Measurements from ENCODE around the gene SERAC1.

The SERAC1 gene

DNA sequence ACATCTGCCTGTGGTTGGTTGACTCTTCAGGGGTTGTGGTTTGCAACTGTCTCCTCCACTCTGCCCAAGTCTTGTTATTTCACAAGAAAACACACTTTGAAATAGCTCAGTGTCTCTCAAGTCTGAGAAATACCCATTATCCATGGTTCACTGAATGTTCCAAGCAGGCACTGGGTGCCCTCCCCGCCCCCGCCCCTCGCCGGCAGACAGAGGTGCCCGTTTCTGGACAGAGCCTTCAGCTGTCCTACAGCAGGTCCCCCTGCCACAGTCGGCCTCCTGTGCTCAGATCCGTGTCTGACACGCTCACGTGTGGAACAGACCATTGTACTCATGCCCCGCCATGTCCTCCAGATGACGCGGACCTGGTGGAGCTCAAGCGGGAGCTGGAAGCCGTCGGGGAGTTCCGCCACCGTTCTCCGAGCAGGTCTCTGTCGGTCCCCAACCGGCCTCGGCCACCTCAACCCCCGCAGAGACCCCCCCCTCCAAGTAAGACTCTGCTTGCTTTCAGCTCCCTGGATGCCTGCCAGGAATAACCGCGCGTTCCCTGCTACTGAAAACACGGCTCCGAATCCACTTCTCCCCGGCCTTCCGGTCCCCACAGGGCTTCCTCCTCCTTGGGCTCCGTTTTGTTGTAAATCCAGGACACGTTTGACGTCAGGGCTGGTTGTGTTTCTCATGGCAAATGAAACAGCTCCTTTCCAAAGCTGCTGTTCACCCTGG is 81.4 kb downstream of the SERAC1 start:
- Histone ChIP-seq H3K9ac (ENCODE audit: low read depth, low read length) (no peak overlapping the region), H3K9me3 (replicated peaks; ENCODE audit: low read length) (no peaks in the 10 kb centered on the region), H3K27me3 (ENCODE audit: control insufficient read depth, insufficient read depth, low read length) (no peaks in the 10 kb centered on the region), H3K4me2 (ENCODE audit: low read length) (no peak overlapping the region), H3K4me3 (ENCODE audit: low read length) (no peak overlapping the region), H3K4me1 (ENCODE audit: control insufficient read depth, insufficient read depth, low read length) (no peaks in the 10 kb centered on the region), H3K36me3 (ENCODE audit: insufficient read depth, low read length) (peaks cover 85% of the 10 kb centered on the region)

DNA sequence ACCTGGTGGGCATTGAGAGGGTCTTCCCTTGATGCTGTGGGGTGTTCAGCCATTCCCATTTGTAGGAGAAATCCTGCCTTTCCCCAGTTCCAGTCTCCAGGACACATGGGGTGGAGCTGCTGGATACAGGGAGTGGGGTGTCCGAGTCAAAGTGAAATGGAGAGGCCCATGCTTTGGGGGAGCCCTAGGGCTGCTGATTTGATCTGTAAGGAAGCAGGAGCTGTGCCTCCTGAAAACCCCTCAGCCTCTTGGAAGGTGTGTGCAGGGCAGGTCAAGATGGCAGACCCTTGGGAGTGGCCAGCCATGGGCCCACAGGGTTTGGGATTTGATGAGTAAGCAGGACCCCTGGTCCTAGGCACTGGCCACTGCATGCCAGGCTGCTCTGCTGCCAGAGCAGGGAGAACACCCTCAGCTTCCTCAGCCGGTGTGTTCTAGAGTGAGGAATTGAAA is 82.0 kb downstream of the SERAC1 start:
- H3K4me3 ChIP-seq (ENCODE audit: low read length) = no peak overlapping the region
- H3K9ac ChIP-seq (ENCODE audit: low read depth, low read length) = no peak overlapping the region
- no peaks in the 10 kb centered on the region for H3K9me3 ChIP-seq (replicated peaks; ENCODE audit: low read length)
- peaks cover 89% of the 10 kb centered on the region for H3K36me3 ChIP-seq (ENCODE audit: insufficient read depth, low read length)
- H3K27me3 ChIP-seq (ENCODE audit: control insufficient read depth, insufficient read depth, low read length) = no peaks in the 10 kb centered on the region
- H3K4me2 ChIP-seq (ENCODE audit: low read length) = no peak overlapping the region
- H3K4me1 ChIP-seq (ENCODE audit: control insufficient read depth, insufficient read depth, low read length) = no peaks in the 10 kb centered on the region

DNA sequence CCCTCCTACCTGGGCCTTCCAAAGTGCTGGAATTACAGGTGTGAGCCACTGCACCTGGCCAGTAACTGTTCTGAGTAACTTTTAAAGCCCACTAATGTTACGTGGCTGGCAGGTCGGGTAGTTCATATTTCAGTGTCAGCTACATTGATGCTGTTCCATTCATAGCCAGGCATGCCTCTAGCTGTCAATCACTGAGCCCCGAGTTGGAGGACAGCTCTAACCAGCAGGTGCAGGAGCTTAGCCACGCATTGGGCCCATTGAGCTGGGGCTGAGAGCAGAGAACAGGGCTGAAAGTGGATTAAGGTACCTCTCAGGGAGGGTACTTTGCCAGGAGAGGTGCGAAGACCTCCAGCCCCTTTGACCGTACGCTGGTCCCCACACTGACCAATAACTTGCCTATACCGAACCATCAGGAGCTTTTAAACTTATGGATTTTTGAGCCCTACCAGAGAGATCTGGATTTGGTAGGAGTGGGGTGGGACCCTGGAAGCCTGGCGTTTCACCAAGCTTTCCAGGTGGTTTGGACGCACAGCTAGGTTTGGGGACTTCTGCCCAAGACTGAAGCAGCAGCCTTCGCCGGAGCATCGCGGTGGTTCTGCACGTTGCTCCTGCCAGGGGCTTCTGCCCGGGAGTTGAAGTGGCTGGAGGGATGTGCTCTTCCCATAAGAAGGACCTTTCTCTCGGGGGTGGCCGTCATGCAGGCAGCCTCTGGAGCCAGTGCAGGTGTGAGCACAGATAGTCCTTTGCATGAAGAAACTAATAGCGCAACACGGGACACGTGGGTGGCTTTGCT is 82.6 kb downstream of the SERAC1 start:
- no peak overlapping the region for H3K4me3 ChIP-seq (ENCODE audit: low read length)
- H3K4me1 ChIP-seq (ENCODE audit: control insufficient read depth, insufficient read depth, low read length) = no peaks in the 10 kb centered on the region
- no peak overlapping the region for H3K9ac ChIP-seq (ENCODE audit: low read depth, low read length)
- H3K27me3 ChIP-seq (ENCODE audit: control insufficient read depth, insufficient read depth, low read length) = no peaks in the 10 kb centered on the region
- H3K9me3 ChIP-seq (replicated peaks; ENCODE audit: low read length) = no peaks in the 10 kb centered on the region
- H3K4me2 ChIP-seq (ENCODE audit: low read length) = no peak overlapping the region
- peaks cover 89% of the 10 kb centered on the region for H3K36me3 ChIP-seq (ENCODE audit: insufficient read depth, low read length)

DNA sequence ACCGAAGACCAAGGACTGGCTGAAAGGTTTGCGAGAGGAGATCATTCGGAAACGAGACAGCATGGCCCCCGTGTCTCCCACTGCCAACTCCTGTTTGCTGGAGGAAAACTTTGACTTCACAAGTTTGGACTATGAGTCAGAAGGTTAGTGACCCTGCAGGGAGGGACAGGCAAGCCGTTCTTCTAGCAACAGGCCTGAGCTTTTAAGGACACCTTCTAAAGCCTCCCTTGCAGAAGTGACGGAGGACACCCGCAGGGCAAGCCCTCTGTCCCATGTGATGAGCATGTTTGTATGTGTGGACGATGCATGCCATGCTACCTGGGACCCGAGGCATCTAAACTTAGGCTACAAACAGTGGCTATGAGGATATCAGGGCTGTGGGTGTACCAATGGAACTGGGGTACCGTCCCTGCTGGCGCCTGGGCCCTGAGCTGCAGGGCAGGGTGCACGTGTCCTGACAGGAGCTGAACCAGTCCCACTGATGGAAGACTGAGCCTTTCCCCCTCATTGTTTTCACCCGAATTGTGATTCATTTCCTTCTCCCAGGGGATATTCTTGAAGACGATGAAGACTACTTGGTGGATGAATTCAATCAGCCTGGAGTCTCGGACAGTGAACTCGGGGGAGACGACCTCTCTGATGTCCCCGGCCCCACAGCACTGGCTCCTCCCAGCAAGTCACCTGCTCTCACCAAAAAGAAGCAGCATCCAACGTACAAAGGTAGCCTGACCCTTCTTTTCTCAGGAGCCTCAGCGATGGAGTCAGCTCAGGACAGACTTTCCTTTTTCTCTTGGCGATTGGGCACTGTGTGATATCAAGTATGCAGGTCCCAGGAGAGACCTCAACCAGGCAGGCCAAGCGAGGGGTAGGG is 84.4 kb downstream of the SERAC1 start:
- H3K9me3 ChIP-seq (replicated peaks; ENCODE audit: low read length) = no peaks in the 10 kb centered on the region
- H3K27me3 ChIP-seq (ENCODE audit: control insufficient read depth, insufficient read depth, low read length) = no peaks in the 10 kb centered on the region
- peaks cover 83% of the 10 kb centered on the region for H3K36me3 ChIP-seq (ENCODE audit: insufficient read depth, low read length)
- no peak overlapping the region for H3K4me3 ChIP-seq (ENCODE audit: low read length)
- no peak overlapping the region for H3K4me2 ChIP-seq (ENCODE audit: low read length)
- H3K9ac ChIP-seq (ENCODE audit: low read depth, low read length) = no peak overlapping the region
- no peaks in the 10 kb centered on the region for H3K4me1 ChIP-seq (ENCODE audit: control insufficient read depth, insufficient read depth, low read length)

DNA sequence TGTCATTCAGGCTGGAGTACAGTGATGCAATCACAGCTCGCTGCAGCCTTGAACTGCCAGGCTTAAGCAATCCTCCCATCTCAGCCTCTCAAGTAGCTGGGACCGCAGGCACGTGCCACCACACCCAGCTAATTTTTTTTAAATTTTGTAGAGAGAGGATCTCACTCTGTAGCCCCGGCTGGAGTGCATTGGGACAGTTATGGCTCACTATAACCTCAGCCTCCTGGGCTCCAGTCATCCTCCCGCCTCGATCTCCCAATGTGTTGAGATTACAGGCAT is 86.5 kb downstream of the SERAC1 start:
- Histone ChIP-seq H3K4me2 (ENCODE audit: low read length) (no peak overlapping the region), H3K9ac (ENCODE audit: low read depth, low read length) (no peak overlapping the region), H3K4me1 (ENCODE audit: control insufficient read depth, insufficient read depth, low read length) (no peaks in the 10 kb centered on the region), H3K36me3 (ENCODE audit: insufficient read depth, low read length) (peaks cover 83% of the 10 kb centered on the region), H3K9me3 (replicated peaks; ENCODE audit: low read length) (no peaks in the 10 kb centered on the region), H3K27me3 (ENCODE audit: control insufficient read depth, insufficient read depth, low read length) (no peaks in the 10 kb centered on the region), H3K4me3 (ENCODE audit: low read length) (no peak overlapping the region)

DNA sequence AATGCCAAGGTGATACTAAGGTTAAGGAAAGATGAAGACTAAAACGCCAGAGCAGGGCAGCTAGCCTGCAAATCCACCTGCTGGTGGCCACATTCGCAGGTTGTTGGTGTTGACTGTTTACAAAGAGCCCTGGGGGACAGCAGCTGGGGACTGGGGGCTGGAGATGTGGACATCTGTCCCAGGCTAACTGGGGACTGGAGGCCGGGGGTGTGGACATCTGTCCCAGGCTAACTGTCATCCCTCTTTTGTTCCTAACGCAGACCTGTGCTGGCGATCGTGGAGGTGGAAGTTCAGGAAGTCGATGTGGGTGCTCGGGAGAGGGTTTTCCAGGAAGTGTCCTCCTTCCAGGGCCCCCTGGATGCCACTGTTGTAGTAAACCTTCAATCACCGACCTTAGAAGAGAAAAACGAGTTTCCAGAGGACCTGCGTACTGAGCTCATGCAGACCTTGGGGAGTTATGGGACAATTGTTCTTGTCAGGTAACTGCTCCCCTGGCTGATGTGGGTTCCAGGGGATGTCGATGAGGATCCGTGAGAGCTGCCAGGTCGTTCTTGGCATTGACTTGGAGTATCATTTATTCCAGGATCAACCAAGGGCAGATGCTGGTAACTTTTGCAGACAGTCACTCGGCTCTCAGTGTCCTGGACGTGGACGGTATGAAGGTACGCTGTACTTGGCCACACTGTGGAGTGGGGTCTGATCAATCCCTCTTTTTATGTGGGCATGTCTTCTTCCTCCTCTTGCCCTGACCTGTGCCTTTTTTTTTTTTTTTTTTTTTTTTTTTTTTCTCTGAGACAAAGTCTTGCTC is 87.0 kb downstream of the SERAC1 start:
- H3K4me1 ChIP-seq (ENCODE audit: control insufficient read depth, insufficient read depth, low read length) = no peaks in the 10 kb centered on the region
- H3K9ac ChIP-seq (ENCODE audit: low read depth, low read length) = no peak overlapping the region
- H3K36me3 ChIP-seq (ENCODE audit: insufficient read depth, low read length) = peaks cover 82% of the 10 kb centered on the region
- H3K9me3 ChIP-seq (replicated peaks; ENCODE audit: low read length) = no peaks in the 10 kb centered on the region
- no peaks in the 10 kb centered on the region for H3K27me3 ChIP-seq (ENCODE audit: control insufficient read depth, insufficient read depth, low read length)
- H3K4me3 ChIP-seq (ENCODE audit: low read length) = no peak overlapping the region
- H3K4me2 ChIP-seq (ENCODE audit: low read length) = no peak overlapping the region

DNA sequence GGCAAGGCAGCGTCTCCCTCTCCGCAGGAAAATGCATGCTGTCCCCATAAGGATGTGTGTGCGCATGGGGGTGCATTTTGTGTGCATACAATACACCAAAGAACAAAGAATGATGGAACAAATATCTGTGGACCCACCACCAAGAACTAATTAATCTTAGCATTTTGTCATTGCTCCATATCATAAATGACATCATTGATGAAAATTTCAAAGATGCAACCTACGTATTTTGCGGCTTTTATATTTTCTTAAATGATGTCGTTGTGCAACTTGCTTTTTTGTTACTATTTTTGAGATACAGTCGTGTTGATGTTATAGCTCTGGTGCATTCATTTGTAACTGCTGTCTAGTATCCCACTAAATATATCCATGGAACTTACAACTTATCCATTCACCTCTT is 89.7 kb downstream of the SERAC1 start:
- no peak overlapping the region for H3K9ac ChIP-seq (ENCODE audit: low read depth, low read length)
- H3K4me3 ChIP-seq (ENCODE audit: low read length) = no peak overlapping the region
- no peaks in the 10 kb centered on the region for H3K9me3 ChIP-seq (replicated peaks; ENCODE audit: low read length)
- H3K36me3 ChIP-seq (ENCODE audit: insufficient read depth, low read length) = peaks cover 79% of the 10 kb centered on the region
- H3K4me1 ChIP-seq (ENCODE audit: control insufficient read depth, insufficient read depth, low read length) = no peaks in the 10 kb centered on the region
- no peaks in the 10 kb centered on the region for H3K27me3 ChIP-seq (ENCODE audit: control insufficient read depth, insufficient read depth, low read length)
- no peak overlapping the region for H3K4me2 ChIP-seq (ENCODE audit: low read length)

DNA sequence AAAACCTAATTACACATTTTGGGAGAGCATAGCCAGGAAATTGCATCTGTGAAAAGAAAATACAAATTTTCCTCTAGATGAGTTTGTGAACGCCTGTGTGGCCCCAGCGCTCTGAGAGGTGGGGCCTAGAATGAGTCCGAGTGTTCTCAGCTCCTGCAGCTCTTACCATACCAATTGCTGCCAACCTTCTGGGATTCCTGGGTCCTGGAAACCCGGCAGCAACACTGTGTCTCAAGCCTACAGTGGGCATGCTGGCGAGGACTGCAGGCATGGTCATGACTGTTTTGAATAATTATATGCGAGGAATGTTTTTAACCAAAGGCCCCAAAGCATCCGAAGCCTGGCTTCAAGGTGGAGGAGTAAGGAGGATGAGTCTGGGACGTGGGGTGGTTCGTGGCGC is 90.4 kb downstream of the SERAC1 start:
- H3K9ac ChIP-seq (ENCODE audit: low read depth, low read length) = no peak overlapping the region
- H3K27me3 ChIP-seq (ENCODE audit: control insufficient read depth, insufficient read depth, low read length) = no peaks in the 10 kb centered on the region
- no peak overlapping the region for H3K4me2 ChIP-seq (ENCODE audit: low read length)
- H3K36me3 ChIP-seq (ENCODE audit: insufficient read depth, low read length) = peaks cover 74% of the 10 kb centered on the region
- H3K9me3 ChIP-seq (replicated peaks; ENCODE audit: low read length) = no peaks in the 10 kb centered on the region
- no peaks in the 10 kb centered on the region for H3K4me1 ChIP-seq (ENCODE audit: control insufficient read depth, insufficient read depth, low read length)
- no peak overlapping the region for H3K4me3 ChIP-seq (ENCODE audit: low read length)

DNA sequence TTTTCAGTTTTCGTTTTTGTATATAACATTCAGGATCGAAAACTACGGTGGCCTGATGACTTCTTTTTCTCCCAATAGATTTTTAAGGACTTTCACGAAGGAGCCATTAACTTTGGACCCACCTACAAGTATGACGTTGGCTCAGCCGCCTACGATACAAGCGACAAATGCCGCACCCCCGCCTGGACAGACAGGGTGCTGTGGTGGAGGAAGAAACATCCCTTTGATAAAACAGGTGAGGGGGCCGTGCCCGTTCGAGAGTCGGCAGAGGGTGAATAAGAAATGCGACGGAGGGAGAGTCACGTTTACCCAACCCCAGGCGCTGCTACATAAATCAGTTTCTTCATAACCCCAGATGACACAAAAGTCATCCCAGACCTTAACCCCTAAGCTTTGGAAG is 91.5 kb downstream of the SERAC1 start:
- peaks cover 76% of the 10 kb centered on the region for H3K36me3 ChIP-seq (ENCODE audit: insufficient read depth, low read length)
- no peak overlapping the region for H3K4me3 ChIP-seq (ENCODE audit: low read length)
- H3K4me1 ChIP-seq (ENCODE audit: control insufficient read depth, insufficient read depth, low read length) = peaks cover 6% of the 10 kb centered on the region
- H3K27me3 ChIP-seq (ENCODE audit: control insufficient read depth, insufficient read depth, low read length) = no peaks in the 10 kb centered on the region
- no peak overlapping the region for H3K4me2 ChIP-seq (ENCODE audit: low read length)
- H3K9ac ChIP-seq (ENCODE audit: low read depth, low read length) = no peak overlapping the region
- no peaks in the 10 kb centered on the region for H3K9me3 ChIP-seq (replicated peaks; ENCODE audit: low read length)

DNA sequence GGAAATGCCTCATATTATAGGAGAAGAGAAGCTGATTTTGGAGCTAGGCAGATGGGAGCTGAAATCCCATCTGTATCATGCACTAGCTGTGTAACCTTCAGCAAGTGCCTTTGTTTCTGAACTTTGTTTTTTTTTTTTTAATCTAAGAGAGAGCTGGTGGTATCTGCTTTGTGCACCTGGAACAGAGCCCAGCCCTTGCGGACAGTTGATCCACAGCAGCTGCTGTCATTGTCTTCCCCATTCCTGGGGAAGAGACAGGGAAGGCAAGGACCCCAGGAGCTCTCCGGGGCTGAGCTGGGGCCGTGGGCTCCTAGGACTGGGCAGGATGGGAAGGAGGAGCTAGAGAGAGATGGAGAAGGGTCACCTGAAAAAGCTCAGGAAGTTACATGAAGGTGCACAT is 94.3 kb downstream of the SERAC1 start:
- Histone ChIP-seq H3K27me3 (ENCODE audit: control insufficient read depth, insufficient read depth, low read length) (no peaks in the 10 kb centered on the region), H3K9ac (ENCODE audit: low read depth, low read length) (no peak overlapping the region), H3K4me1 (ENCODE audit: control insufficient read depth, insufficient read depth, low read length) (peaks cover 24% of the 10 kb centered on the region), H3K36me3 (ENCODE audit: insufficient read depth, low read length) (peaks cover 80% of the 10 kb centered on the region), H3K4me3 (ENCODE audit: low read length) (no peak overlapping the region), H3K4me2 (ENCODE audit: low read length) (no peak overlapping the region), H3K9me3 (replicated peaks; ENCODE audit: low read length) (no peaks in the 10 kb centered on the region)
